ENCODE data around the gene STOX1.

DNA sequence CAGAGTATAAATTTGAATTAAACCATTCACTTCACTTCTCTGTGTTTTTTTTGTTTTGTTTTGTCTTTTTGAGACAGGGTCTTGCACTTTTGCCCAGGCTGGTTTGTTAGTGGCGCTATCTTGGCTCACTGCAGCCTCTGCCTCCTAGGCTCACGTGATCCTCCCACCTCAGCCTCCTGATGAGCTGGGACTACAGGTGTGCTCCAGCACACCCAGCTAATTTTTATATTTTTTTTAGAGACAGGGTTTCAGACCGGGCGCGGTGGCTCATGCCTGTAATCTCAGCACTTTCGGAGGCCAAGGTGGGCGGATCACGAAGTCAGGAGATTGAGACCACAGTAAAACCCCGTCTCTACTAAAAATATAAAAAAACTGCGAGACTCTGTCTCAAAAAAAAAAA is 36.9 kb upstream of the STOX1 start:
- TF ChIP-seq, protein P1, sequence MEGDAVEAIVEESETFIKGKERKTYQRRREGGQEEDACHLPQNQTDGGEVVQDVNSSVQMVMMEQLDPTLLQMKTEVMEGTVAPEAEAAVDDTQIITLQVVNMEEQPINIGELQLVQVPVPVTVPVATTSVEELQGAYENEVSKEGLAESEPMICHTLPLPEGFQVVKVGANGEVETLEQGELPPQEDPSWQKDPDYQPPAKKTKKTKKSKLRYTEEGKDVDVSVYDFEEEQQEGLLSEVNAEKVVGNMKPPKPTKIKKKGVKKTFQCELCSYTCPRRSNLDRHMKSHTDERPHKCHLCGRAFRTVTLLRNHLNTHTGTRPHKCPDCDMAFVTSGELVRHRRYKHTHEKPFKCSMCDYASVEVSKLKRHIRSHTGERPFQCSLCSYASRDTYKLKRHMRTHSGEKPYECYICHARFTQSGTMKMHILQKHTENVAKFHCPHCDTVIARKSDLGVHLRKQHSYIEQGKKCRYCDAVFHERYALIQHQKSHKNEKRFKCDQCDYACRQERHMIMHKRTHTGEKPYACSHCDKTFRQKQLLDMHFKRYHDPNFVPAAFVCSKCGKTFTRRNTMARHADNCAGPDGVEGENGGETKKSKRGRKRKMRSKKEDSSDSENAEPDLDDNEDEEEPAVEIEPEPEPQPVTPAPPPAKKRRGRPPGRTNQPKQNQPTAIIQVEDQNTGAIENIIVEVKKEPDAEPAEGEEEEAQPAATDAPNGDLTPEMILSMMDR (IDR thresholded peaks at IDR 0.05; ENCODE audit: insufficient read depth, low read length, poor library complexity, severe bottlenecking), result no peak
- no peak for TF ChIP-seq EZH2phosphoT487 (conservative IDR thresholded peaks at IDR 0.05; ENCODE audit: low read length)

Data from SU-DHL-6 (cell line).